Glutamatergic neuron (in vitro differentiated cells): ENCODE measurements around the gene ABCC5. TPM values are rescaled to one million over a fixed set of nuclear protein-coding genes. Genes with fewer than 3 reads are reported as not detected.
A peak's percentile ranks its signal among the peaks of the same experiment; 100 is the strongest.

Experiments
- DNase-seq: peaks from one replicate; pipeline ENCODE4 v3.0.0; 2022
- H3K27ac Mint-ChIP-seq: one replicate; pipeline ENCODE4 v1.8.0; 2020; ENCODE audit warnings: mild to moderate bottlenecking, mixed read lengths, inconsistent platforms; ENCODE audit not compliant: unreplicated experiment
- H3K27me3 Mint-ChIP-seq: one replicate; pipeline ENCODE4 v1.8.0; 2020; ENCODE audit warnings: mild to moderate bottlenecking, moderate library complexity, mixed read lengths, inconsistent platforms; ENCODE audit not compliant: unreplicated experiment
- H3K36me3 Mint-ChIP-seq: one replicate; pipeline ENCODE4 v1.8.0; 2020; ENCODE audit warnings: mild to moderate bottlenecking, mixed read lengths, inconsistent platforms; ENCODE audit not compliant: unreplicated experiment
- H3K4me1 Mint-ChIP-seq: one replicate; pipeline ENCODE4 v1.8.0; 2020; ENCODE audit warnings: mild to moderate bottlenecking, low read depth, mixed read lengths, inconsistent platforms; ENCODE audit not compliant: unreplicated experiment
- H3K4me3 Mint-ChIP-seq: one replicate; pipeline ENCODE4 v1.8.0; 2020; ENCODE audit warnings: mild to moderate bottlenecking, mixed read lengths, inconsistent platforms; ENCODE audit not compliant: unreplicated experiment
- H3K9me3 Mint-ChIP-seq: one replicate; pipeline ENCODE4 v1.8.0; 2020; ENCODE audit warnings: mild to moderate bottlenecking, moderate library complexity, mixed read lengths, inconsistent platforms; ENCODE audit not compliant: unreplicated experiment
- total RNA-seq: library from RNA; stranded (reverse); fragmentation: NEBNext Ultra II Directional; extraction: Animal tissue kit (Norgen Biotek cat#: 25700); gene quantifications from one replicate; pipeline ENCODE4 v1.2.1, GENCODE V29; 2021; ENCODE audit not compliant: unreplicated experiment
- TF ChIP-seq, protein P1 (sequence below): fragments of 200-600 bp; sonication (generic); IDR thresholded peaks from one replicate; pipeline ENCODE4 v1.5.0; 2021; ENCODE audit not compliant: partially characterized antibody, unreplicated experiment

Gene ABCC5
- total RNA-seq, 1 donor from 2014 or later: 134 TPM

DNA sequence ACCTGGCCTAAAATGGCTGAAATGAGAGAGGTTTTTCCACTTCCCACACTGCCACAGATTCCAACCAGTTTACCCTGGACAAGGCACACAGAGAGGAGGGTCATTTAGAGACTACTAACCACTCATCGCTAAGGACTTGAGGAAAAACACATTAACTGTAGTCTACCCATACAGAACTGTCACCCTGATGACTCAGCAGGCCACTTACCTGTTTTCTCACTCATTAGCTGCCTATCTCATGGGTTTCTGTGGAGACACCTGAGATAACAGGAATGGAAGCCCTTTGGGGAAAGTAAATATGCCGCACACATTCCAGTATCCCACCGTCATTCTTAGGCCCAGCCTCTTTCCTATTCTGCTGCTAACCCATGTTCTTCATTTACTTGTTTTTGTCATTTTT, 50.0 kb downstream of the ABCC5 start:
- H3K36me3 Mint-ChIP-seq: peaks cover 13% of the 10 kb centered on the region
- no peak overlapping the region for H3K4me3 Mint-ChIP-seq
- no peak for DNase-seq
- H3K9me3 Mint-ChIP-seq: peaks cover 6% of the 10 kb centered on the region
- H3K27ac Mint-ChIP-seq: no peak overlapping the region
- TF ChIP-seq, protein P1, sequence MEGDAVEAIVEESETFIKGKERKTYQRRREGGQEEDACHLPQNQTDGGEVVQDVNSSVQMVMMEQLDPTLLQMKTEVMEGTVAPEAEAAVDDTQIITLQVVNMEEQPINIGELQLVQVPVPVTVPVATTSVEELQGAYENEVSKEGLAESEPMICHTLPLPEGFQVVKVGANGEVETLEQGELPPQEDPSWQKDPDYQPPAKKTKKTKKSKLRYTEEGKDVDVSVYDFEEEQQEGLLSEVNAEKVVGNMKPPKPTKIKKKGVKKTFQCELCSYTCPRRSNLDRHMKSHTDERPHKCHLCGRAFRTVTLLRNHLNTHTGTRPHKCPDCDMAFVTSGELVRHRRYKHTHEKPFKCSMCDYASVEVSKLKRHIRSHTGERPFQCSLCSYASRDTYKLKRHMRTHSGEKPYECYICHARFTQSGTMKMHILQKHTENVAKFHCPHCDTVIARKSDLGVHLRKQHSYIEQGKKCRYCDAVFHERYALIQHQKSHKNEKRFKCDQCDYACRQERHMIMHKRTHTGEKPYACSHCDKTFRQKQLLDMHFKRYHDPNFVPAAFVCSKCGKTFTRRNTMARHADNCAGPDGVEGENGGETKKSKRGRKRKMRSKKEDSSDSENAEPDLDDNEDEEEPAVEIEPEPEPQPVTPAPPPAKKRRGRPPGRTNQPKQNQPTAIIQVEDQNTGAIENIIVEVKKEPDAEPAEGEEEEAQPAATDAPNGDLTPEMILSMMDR: no peak
- H3K27me3 Mint-ChIP-seq: peaks cover 3% of the 10 kb centered on the region
- H3K4me1 Mint-ChIP-seq: peaks cover 28% of the 10 kb centered on the region

DNA sequence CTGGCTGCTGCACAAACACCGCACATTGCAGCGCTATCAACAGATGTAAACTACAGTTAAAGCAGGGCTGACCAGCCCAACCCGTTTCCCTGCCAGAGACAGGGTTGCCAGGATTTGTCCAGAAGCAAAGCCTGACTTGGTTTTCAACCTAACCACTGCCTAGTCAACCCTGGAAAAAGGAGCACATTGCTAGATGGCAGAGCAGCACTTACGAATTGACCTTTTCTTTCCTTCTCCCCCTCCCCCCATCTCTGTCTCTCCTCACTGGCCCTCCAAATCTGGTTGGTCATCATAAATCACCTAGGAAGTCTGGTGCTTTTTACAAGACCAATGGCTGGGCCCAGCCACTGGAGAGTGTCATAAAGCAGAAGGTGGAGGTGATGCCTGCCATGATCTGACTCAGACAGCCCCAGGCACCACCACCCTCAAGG, 51.3 kb downstream of the ABCC5 start:
- Mint-ChIP-seq H3K4me3 (no peak overlapping the region), H3K27me3 (no peaks in the 10 kb centered on the region), H3K4me1 (peaks cover 30% of the 10 kb centered on the region), H3K36me3 (peaks cover 15% of the 10 kb centered on the region), H3K9me3 (peaks cover 6% of the 10 kb centered on the region), H3K27ac (peak overlapping the region; percentile 25)
- no peak for DNase-seq
- TF ChIP-seq, protein P1: no peak

DNA sequence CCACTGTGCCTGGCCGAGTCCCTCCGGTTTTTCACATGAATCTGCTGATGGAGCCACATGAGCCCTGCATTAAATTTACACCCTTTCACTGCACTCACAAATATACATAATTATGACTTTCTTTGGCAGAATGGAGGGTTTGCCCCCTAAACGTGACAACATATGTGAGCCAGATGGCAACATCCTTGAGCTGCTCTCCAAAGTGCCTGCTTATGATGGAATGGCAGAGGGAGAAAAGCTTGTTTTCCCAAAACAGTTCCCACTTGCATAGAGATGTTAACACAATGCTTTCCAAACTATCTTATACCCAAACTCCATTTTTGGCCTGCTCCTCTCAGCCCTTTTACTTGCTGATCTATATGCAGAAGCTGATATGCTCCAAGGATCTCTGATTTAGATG, 54.9 kb downstream of the ABCC5 start:
- TF ChIP-seq, protein P1: no peak
- H3K36me3 Mint-ChIP-seq: peaks cover 13% of the 10 kb centered on the region
- peaks cover 5% of the 10 kb centered on the region for H3K9me3 Mint-ChIP-seq
- H3K27ac Mint-ChIP-seq: peak overlapping the region; percentile 70
- peaks cover 31% of the 10 kb centered on the region for H3K4me1 Mint-ChIP-seq
- H3K27me3 Mint-ChIP-seq: no peaks in the 10 kb centered on the region
- H3K4me3 Mint-ChIP-seq: no peak overlapping the region
- no peak for DNase-seq

DNA sequence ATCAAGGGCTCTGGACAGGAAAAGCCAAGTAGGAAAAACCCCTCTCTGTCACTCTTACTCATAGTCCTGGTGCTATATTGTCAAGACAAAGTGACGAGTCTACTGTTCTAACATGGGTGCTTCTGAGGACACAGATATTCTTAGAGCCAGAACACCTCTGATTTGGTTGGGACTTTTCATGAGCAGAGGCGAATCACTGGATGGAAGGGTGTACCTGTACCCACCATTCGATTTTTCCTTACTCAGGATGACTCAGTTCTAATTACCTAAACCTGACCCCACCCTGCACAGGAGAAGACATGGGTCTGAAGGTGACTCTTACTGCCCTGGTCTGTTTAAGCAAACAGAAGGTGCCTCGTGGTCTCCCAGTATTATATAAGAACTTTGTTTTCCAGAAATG, 58.5 kb downstream of the ABCC5 start:
- Mint-ChIP-seq H3K27me3 (no peaks in the 10 kb centered on the region), H3K4me1 (peaks cover 27% of the 10 kb centered on the region), H3K36me3 (peaks cover 13% of the 10 kb centered on the region), H3K9me3 (peaks cover 3% of the 10 kb centered on the region), H3K4me3 (no peak overlapping the region), H3K27ac (no peak overlapping the region)
- TF ChIP-seq, protein P1: no peak
- DNase-seq: no peak

DNA sequence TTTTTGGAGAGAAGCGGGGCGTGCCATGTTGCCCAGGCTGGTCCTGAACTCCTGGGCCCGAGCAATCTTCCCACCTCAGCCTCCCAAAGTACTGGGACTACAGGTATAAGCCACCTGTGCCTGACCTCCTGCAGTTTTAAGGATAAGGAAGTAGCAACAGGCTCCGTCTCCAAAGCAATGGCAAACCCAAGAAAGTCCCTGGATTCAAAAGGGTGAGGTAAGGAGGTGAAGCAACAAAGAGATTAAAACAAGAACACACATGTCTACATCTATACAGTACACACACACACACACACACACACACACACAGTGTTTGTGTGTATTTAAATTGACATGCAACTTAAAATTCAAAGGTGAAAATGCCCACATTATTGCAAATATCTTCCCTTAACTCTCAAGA, 58.9 kb downstream of the ABCC5 start:
- DNase-seq: no peak
- Mint-ChIP-seq H3K9me3 (peaks cover 3% of the 10 kb centered on the region), H3K4me3 (no peak overlapping the region), H3K27me3 (no peaks in the 10 kb centered on the region), H3K4me1 (peaks cover 24% of the 10 kb centered on the region), H3K27ac (no peak overlapping the region), H3K36me3 (peaks cover 9% of the 10 kb centered on the region)
- TF ChIP-seq, protein P1: no peak
